H1 (cell line): ENCODE data around the gene PPAN. TPM values are rescaled to one million over a fixed set of nuclear protein-coding genes. Genes with fewer than 3 reads are reported as not detected.

Source experiments
- CTCF ChIA-PET: fragments of 300-600 bp; sonication (Branson Sonifier 250); formaldehyde crosslinking; loops from one replicate; lab custom pipeline; 2021; ENCODE audit not compliant: partially characterized antibody; lab: Charles Lee
- POLR2A ChIA-PET: fragments of 300-600 bp; sonication (Branson Sonifier 250); formaldehyde crosslinking; loops from one replicate; lab custom pipeline; 2021; ENCODE audit warnings: inconsistent platforms; ENCODE audit not compliant: partially characterized antibody; lab: Charles Lee
- DNase-seq, 2 experiments: peaks; one replicate each; pipeline versions ENCODE4 v3.0.0 to v3.0.0-alpha.2; 2010 to 2022; ENCODE audit warnings: low spot score in 2 of 2, low read depth in 1 of 2, mixed read lengths in 1 of 2
- FAIRE-seq: peaks from 2 replicates; lab custom pipeline; 2011; peaks lifted over from hg19 to GRCh38; lab: Jason Lieb, UNC
- H2AFZ ChIP-seq: 2 replicates; pipeline ENCODE4 v1.8.1; 2012; ENCODE audit warnings: low read length, inconsistent platforms
- H2AK5ac ChIP-seq: 2 replicates; pipeline ENCODE4 v1.6.1; 2013; ENCODE audit warnings: low read depth, low read length
- H2BK120ac ChIP-seq: replicated peaks from 2 replicates; pipeline ENCODE3; 2013; ENCODE audit warnings: low read depth, low read length, inconsistent platforms
- H2BK12ac ChIP-seq: 2 replicates; pipeline ENCODE4 v1.6.1; 2013; ENCODE audit warnings: low read depth, low read length
- H2BK15ac ChIP-seq: 2 replicates; pipeline ENCODE4 v1.6.1; 2013; ENCODE audit warnings: low read length
- H2BK20ac ChIP-seq: 2 replicates; pipeline ENCODE4 v1.6.1; 2013; ENCODE audit warnings: low read length
- H2BK5ac ChIP-seq: 2 replicates; pipeline ENCODE4 v1.6.1; 2013; ENCODE audit warnings: low read depth, low read length
- H3K14ac ChIP-seq: 2 replicates; pipeline ENCODE4 v1.6.1; 2013; ENCODE audit warnings: inconsistent platforms; ENCODE audit not compliant: insufficient read length
- H3K18ac ChIP-seq: 2 replicates; pipeline ENCODE4 v1.6.1; 2013; ENCODE audit warnings: low read length; ENCODE audit errors: extremely low read depth
- H3K23ac ChIP-seq: 2 replicates; pipeline ENCODE4 v1.6.1; 2013; ENCODE audit warnings: inconsistent platforms; ENCODE audit not compliant: insufficient read length
- H3K23me2 ChIP-seq: 2 replicates; pipeline ENCODE4 v1.6.1; 2013; ENCODE audit warnings: low read depth, low read length
- H3K27ac ChIP-seq: 2 replicates; pipeline ENCODE4 v1.6.1; 2011; ENCODE audit warnings: low read depth, low read length, inconsistent platforms
- H3K27me3 ChIP-seq, 4 experiments: replicated peaks in 1 of 4; 1 replicate in 1 of 4; 2 replicates in 3 of 4; pipeline versions ENCODE4 v1.6.1 to v1.8.1; 2011 to 2013; ENCODE audit warnings: low read length in 3 of 4, mild to moderate bottlenecking in 3 of 4, inconsistent platforms in 2 of 4, mixed read lengths in 2 of 4, moderate library complexity in 1 of 4; ENCODE audit not compliant: control insufficient read depth in 3 of 4, insufficient read depth in 3 of 4; ENCODE audit errors: extremely low read depth in 1 of 4
- H3K36me3 ChIP-seq, 4 experiments: 2 replicates each; pipeline versions ENCODE4 v1.6.1 to v1.8.1; 2011 to 2013; ENCODE audit warnings: mild to moderate bottlenecking in 4 of 4, low read length in 3 of 4, moderate library complexity in 2 of 4, control low read depth in 1 of 4, inconsistent platforms in 1 of 4; ENCODE audit not compliant: insufficient read depth in 4 of 4, control insufficient read depth in 2 of 4
- H3K4ac ChIP-seq: replicated peaks from 2 replicates; pipeline ENCODE3; 2013; ENCODE audit warnings: low read length, low read depth, mixed read lengths, inconsistent platforms; ENCODE audit not compliant: insufficient read length
- H3K4me1 ChIP-seq, 4 experiments: replicated peaks in 1 of 4; 1 replicate in 1 of 4; 2 replicates in 3 of 4; pipeline versions ENCODE4 v1.6.1 to v1.8.1; 2011 to 2013; ENCODE audit warnings: low read length in 3 of 4, inconsistent platforms in 2 of 4, mixed read lengths in 1 of 4; ENCODE audit not compliant: insufficient read depth in 4 of 4, control insufficient read depth in 3 of 4
- H3K4me2 ChIP-seq, 2 experiments: 2 replicates each; pipeline versions ENCODE4 v1.6.1 to v1.8.1; 2011 to 2013; ENCODE audit warnings: low read depth in 2 of 2, low read length in 2 of 2, control low read depth in 1 of 2, inconsistent platforms in 1 of 2, mild to moderate bottlenecking in 1 of 2; ENCODE audit not compliant: insufficient read depth in 1 of 2
- H3K4me3 ChIP-seq, 4 experiments: fragments of 200-600, 300-600 bp in 1 of 4; sonication (generic), shearing (Covaris generic), sonication (Bioruptor Twin) in 1 of 4; 2 replicates each; pipeline versions ENCODE4 v1.5.1 to v1.8.1; 2011 to 2016; ENCODE audit warnings: low read length in 4 of 4, low read depth in 3 of 4, control low read depth in 2 of 4, inconsistent platforms in 2 of 4, mild to moderate bottlenecking in 2 of 4, mixed read lengths in 1 of 4, moderate library complexity in 1 of 4; ENCODE audit not compliant: insufficient read depth in 2 of 4; ENCODE audit errors: extremely low read depth in 1 of 4
- H3K56ac ChIP-seq: replicated peaks from 2 replicates; pipeline ENCODE3; 2013; ENCODE audit warnings: low read depth, mild to moderate bottlenecking, mixed read lengths, low read length, inconsistent platforms; ENCODE audit not compliant: insufficient read length
- H3K79me1 ChIP-seq: 2 replicates; pipeline ENCODE4 v1.6.1; 2013; ENCODE audit warnings: low read depth, low read length, control low read depth
- H3K79me2 ChIP-seq, 2 experiments: 2 replicates each; pipeline versions ENCODE4 v1.6.1 to v1.8.1; 2012 to 2013; ENCODE audit warnings: low read length in 2 of 2, mild to moderate bottlenecking in 2 of 2, inconsistent platforms in 1 of 2; ENCODE audit not compliant: insufficient read depth in 2 of 2, control insufficient read depth in 1 of 2
- H3K9ac ChIP-seq, 4 experiments: replicated peaks in 1 of 4; 1 replicate in 1 of 4; 2 replicates in 3 of 4; pipeline versions ENCODE4 v1.6.1 to v1.8.1; 2011 to 2013; ENCODE audit warnings: low read depth in 3 of 4, low read length in 3 of 4, control low read depth in 2 of 4, mild to moderate bottlenecking in 2 of 4, moderate library complexity in 2 of 4, inconsistent platforms in 1 of 4; ENCODE audit errors: extremely low read depth in 1 of 4
- H3K9me3 ChIP-seq, 2 experiments: 2 replicates each; pipeline versions ENCODE4 v1.6.1 to v1.8.1; 2012 to 2013; ENCODE audit warnings: mild to moderate bottlenecking in 2 of 2, moderate library complexity in 2 of 2, control low read depth in 1 of 2, inconsistent platforms in 1 of 2, low read depth in 1 of 2, low read length in 1 of 2, mixed read lengths in 1 of 2; ENCODE audit not compliant: insufficient read depth in 2 of 2
- H4K20me1 ChIP-seq, 2 experiments: replicated peaks in 1 of 2; 2 replicates each; pipeline versions ENCODE3 to v1.8.1; 2011 to 2013; ENCODE audit warnings: inconsistent platforms in 2 of 2, low read length in 2 of 2, mild to moderate bottlenecking in 1 of 2; ENCODE audit not compliant: insufficient read depth in 2 of 2, control insufficient read depth in 1 of 2
- H4K5ac ChIP-seq: 2 replicates; pipeline ENCODE4 v1.6.1; 2013; ENCODE audit warnings: low read length, low read depth, mixed read lengths, inconsistent platforms; ENCODE audit not compliant: insufficient read length
- H4K8ac ChIP-seq: 2 replicates; pipeline ENCODE4 v1.8.0; 2013; ENCODE audit warnings: mild to moderate bottlenecking, moderate library complexity, low read length, inconsistent platforms; ENCODE audit not compliant: insufficient read depth; ENCODE audit errors: extremely low read depth
- H4K91ac ChIP-seq: replicated peaks from 2 replicates; pipeline ENCODE3; 2013; ENCODE audit warnings: low read length, mixed read lengths, inconsistent platforms; ENCODE audit not compliant: insufficient read length
- CBX8 ChIP-seq: fragments of 300-800, 300-1000 bp; sonication (generic); IDR thresholded peaks from 2 replicates; pipeline ENCODE4 v1.7.1; 2016; ENCODE audit warnings: low read depth, low read length, borderline replicate concordance
- GABPA ChIP-seq: IDR thresholded peaks from 2 replicates; pipeline ENCODE4 v1.6.1; 2011; ENCODE audit warnings: mild to moderate bottlenecking, low read length, moderate library complexity, borderline replicate concordance; ENCODE audit not compliant: insufficient read depth
- PHF8 ChIP-seq: fragments of 200-600 bp; sonication (generic); conservative IDR thresholded peaks from 2 replicates; pipeline ENCODE4 v1.7.1; 2012; ENCODE audit warnings: low read depth, mild to moderate bottlenecking, inconsistent platforms, low read length, moderate library complexity
- POLR2AphosphoS5 ChIP-seq: IDR thresholded peaks from 2 replicates; pipeline ENCODE4 v1.6.1; 2011; ENCODE audit warnings: low read depth, low read length
- RFX5 ChIP-seq: IDR thresholded peaks from 2 replicates; pipeline ENCODE4 v1.6.1; 2011; ENCODE audit warnings: low read depth, low read length, improper control_type of control experiment, borderline replicate concordance
- SAP30 ChIP-seq: fragments of 300-600 bp; sonication (generic); IDR thresholded peaks from 2 replicates; pipeline ENCODE4 v1.7.1; 2012; ENCODE audit warnings: low read length, moderate library complexity, mild to moderate bottlenecking, inconsistent platforms; ENCODE audit not compliant: insufficient read depth, insufficient replicate concordance
- SIX5 ChIP-seq: IDR thresholded peaks from 2 replicates; pipeline ENCODE4 v1.6.1; 2011; ENCODE audit warnings: mild to moderate bottlenecking, low read depth, low read length
- SUZ12 ChIP-seq: fragments of 200-600 bp; sonication (generic); IDR thresholded peaks from 2 replicates; pipeline ENCODE4 v1.6.1; 2012; ENCODE audit warnings: mild to moderate bottlenecking, inconsistent platforms, low read length, moderate library complexity, mixed read lengths
- TBP ChIP-seq: IDR thresholded peaks from 2 replicates; pipeline ENCODE4 v1.6.1; 2011; ENCODE audit warnings: low read depth, low read length, improper control_type of control experiment
- WGBS, 2 experiments: shearing (Covaris generic) in 1 of 2; methylation state at CpG; one replicate each; pipeline versions ENCODE4 v1.1.6 to v1.1.7; 2013 to 2015; ENCODE audit warnings: low lambda C conversion rate in 2 of 2, mixed read lengths in 2 of 2, inconsistent platforms in 1 of 2, low coverage in 1 of 2, missing lambda C conversion rate in 1 of 2; ENCODE audit not compliant: insufficient replicate concordance in 2 of 2, insufficient coverage in 1 of 2, insufficient read length in 1 of 2; ENCODE audit errors: extremely low coverage in 1 of 2, missing lambda C conversion rate in 1 of 2; 5-methylcytosine and 5-hydroxymethylcytosine counted together
- polyA plus RNA-seq, 7 experiments: library from polyadenylated mRNA; depleted of rRNA in 3 of 7; stranded (reverse) in 5 of 7; unstranded in 2 of 7; fragments of >200 nt in 5 of 7; fragments of 200-250 nt in 2 of 7; gene quantifications; 1 replicate in 5 of 7; 2 replicates in 1 of 7; 4 replicates in 1 of 7; pipeline versions ENCODE4 v1.2.1 to v1.2.3, GENCODE V29; 2011 to 2013; ENCODE audit warnings: missing spikeins in 2 of 7, mixed read lengths in 2 of 7
- total RNA-seq: library from RNA; stranded (reverse); fragmentation: NEBNext Ultra II Directional; extraction: Animal tissue kit (Norgen Biotek cat#: 25700); gene quantifications from 2 replicates; pipeline ENCODE4 v1.2.1, GENCODE V29; 2021

Gene PPAN
- total and polyA plus RNA-seq, 2 of the 8 experiments (the other 6 are each of a cell fraction or from before 2014, with no cell fraction given): 48.8 to 74.4 TPM

GRCh38 chr19:10135551-10136334 lies 29.6 kb downstream of the PPAN start:
- Histone ChIP-seq H4K8ac (no peak overlapping the region; the same call in 1 of the 2 replicates), H3K27ac (no peak overlapping the region), H2BK5ac (no peak overlapping the region), H3K23ac (no peak overlapping the region), H4K20me1 (peaks cover 3 to 23% of the 10 kb centered on the region in 2 experiments), H3K56ac (no peak overlapping the region), H3K9ac (no peak overlapping the region), H3K36me3 (peaks cover 38 to 86% (median 67%) of the 10 kb centered on the region in 4 experiments), H3K4me3 (no peak overlapping the region), H4K5ac (no peak overlapping the region), H3K9me3 (no peaks in the 10 kb centered on the region), H3K79me1 (no peaks in the 10 kb centered on the region), H3K23me2 (no peaks in the 10 kb centered on the region), H3K4me2 (no peak overlapping the region), H3K18ac (no peak overlapping the region), H4K91ac (no peak overlapping the region), H2AFZ (no peak overlapping the region), H2BK12ac (no peak overlapping the region), H3K4ac (no peak overlapping the region), H3K79me2 (no peaks in the 10 kb centered on the region), H3K4me1 (no peaks in the 10 kb centered on the region), H3K27me3 (no peaks in the 10 kb centered on the region), H2BK120ac (no peak overlapping the region), H2AK5ac (no peak overlapping the region), H3K14ac (no peak overlapping the region), H2BK20ac (no peak overlapping the region), H2BK15ac (no peak overlapping the region)
- ChIA-PET CTCF (interaction anchor here (1.2 kb wide), 1 partner anchor 114 kb away, joined by 3 read pairs; no protein-coding TSS in a partner anchor), POLR2A (interaction anchor here (0.5 to 29.1 kb wide), 5 partner anchors 13 to 198 kb away, joined by 3 to 412 read pairs (median 3); partner anchors contain the start of genes ANGPTL6, EIF3G, P2RY11 and PPAN)
- DNase-seq (no peak), FAIRE-seq (no peak)
- TF ChIP-seq SIX5: no peak
- TF ChIP-seq RFX5: no peak
- TF ChIP-seq POLR2AphosphoS5: peak; percentile 16; the same call in 1 of the 2 replicates
- TF ChIP-seq TBP: no peak
- TF ChIP-seq SAP30: no peak
- TF ChIP-seq PHF8: no peak
- TF ChIP-seq GABPA: no peak
- TF ChIP-seq CBX8: no peak
- TF ChIP-seq SUZ12: no peak
- 95% methylated on average over 35 of the region's 39 CpGs; no CpG with 5 or more reads in 1 of the 2 experiments for WGBS, 2 experiments
